T-helper 1 cell (primary cell): ENCODE data around the gene CD320.

ENCODE experiments used
- DNase-seq, 5 donors: peaks; one replicate each; pipeline ENCODE4 v3.0.0-alpha.2; 2012 to 2020

The CD320 gene

GRCh38 chr19:8252922-8253589, 55.1 kb downstream of the CD320 start:
- peak; percentile 56 to 83 (median 73) for DNase-seq
